ENCODE data around the gene ASTN1. TPM values are rescaled to one million over a fixed set of nuclear protein-coding genes. Genes with fewer than 3 reads are reported as not detected.

Gene ASTN1
- total and polyA plus RNA-seq, 9 of the 15 experiments (the other 6 are each of a cell fraction or from before 2014, with no cell fraction given) = 0.05 to 0.22 (median 0.18) TPM

- TF ChIP-seq RUNX1 (IDR thresholded peaks at IDR 0.05; ENCODE audit: low read depth) (no peak), MAZ (CRISPR knock-in tag; conservative IDR thresholded peaks at IDR 0.05 in 1 of 2, IDR thresholded peaks at IDR 0.05 in 1 of 2) (0 out of 4 replicates have a peak, but pooled peaks of 1 of the 2 experiments have one; percentile 35), NFRKB (IDR thresholded peaks at IDR 0.05; ENCODE audit: low read depth) (no peak), ARID2 (IDR thresholded peaks at IDR 0.05) (no peak), SMC3 (conservative IDR thresholded peaks at IDR 0.05; ENCODE audit: insufficient read depth, low read depth, low read length) (peak; percentile 93), PHB (CRISPR knock-in tag; IDR thresholded peaks at IDR 0.05) (no peak), CREB3 (tag; conservative IDR thresholded peaks at IDR 0.05; ENCODE audit: low read depth) (no peak), ZNF699 (CRISPR knock-in tag; IDR thresholded peaks at IDR 0.05; ENCODE audit: insufficient replicate concordance) (no peak), CTCF (IDR thresholded peaks at IDR 0.05 in 2 of 3, conservative IDR thresholded peaks at IDR 0.05 in 1 of 3; ENCODE audit: insufficient read depth in 2 of 3, low read depth in 1 of 3, low read length in 3 of 3) (peak; percentile 97 to 99 (median 97)), CTBP1 (IDR thresholded peaks at IDR 0.05; ENCODE audit: borderline replicate concordance) (peak; percentile 45; the same call in 1 of the 2 replicates), MXD1 (CRISPR knock-in tag; IDR thresholded peaks at IDR 0.05; ENCODE audit: borderline replicate concordance, poor library complexity, severe bottlenecking) (no peak), JUND (IDR thresholded peaks at IDR 0.05; ENCODE audit: borderline replicate concordance, low read depth, low read length) (peak; percentile 30; the same call in 1 of the 2 replicates), JUND (tag; IDR thresholded peaks at IDR 0.05; ENCODE audit: borderline replicate concordance, low read depth, low read length) (no peak), OTX1 (CRISPR knock-in tag; IDR thresholded peaks at IDR 0.05) (no peak)
- TF ChIP-seq, protein P1, sequence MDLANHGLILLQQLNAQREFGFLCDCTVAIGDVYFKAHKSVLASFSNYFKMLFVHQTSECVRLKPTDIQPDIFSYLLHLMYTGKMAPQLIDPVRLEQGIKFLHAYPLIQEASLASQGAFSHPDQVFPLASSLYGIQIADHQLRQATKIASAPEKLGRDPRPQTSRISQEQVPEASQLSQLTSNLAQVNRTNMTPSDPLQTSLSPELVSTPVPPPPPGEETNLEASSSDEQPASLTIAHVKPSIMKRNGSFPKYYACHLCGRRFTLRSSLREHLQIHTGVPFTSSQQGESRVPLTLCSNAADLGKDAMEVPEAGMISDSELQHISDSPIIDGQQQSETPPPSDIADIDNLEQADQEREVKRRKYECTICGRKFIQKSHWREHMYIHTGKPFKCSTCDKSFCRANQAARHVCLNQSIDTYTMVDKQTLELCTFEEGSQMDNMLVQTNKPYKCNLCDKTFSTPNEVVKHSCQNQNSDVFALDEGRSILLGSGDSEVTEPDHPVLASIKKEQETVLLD (IDR thresholded peaks at IDR 0.05) = no peak
- TF ChIP-seq, protein P2, sequence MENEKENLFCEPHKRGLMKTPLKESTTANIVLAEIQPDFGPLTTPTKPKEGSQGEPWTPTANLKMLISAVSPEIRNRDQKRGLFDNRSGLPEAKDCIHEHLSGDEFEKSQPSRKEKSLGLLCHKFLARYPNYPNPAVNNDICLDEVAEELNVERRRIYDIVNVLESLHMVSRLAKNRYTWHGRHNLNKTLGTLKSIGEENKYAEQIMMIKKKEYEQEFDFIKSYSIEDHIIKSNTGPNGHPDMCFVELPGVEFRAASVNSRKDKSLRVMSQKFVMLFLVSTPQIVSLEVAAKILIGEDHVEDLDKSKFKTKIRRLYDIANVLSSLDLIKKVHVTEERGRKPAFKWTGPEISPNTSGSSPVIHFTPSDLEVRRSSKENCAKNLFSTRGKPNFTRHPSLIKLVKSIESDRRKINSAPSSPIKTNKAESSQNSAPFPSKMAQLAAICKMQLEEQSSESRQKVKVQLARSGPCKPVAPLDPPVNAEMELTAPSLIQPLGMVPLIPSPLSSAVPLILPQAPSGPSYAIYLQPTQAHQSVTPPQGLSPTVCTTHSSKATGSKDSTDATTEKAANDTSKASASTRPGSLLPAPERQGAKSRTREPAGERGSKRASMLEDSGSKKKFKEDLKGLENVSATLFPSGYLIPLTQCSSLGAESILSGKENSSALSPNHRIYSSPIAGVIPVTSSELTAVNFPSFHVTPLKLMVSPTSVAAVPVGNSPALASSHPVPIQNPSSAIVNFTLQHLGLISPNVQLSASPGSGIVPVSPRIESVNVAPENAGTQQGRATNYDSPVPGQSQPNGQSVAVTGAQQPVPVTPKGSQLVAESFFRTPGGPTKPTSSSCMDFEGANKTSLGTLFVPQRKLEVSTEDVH (IDR thresholded peaks at IDR 0.05; ENCODE audit: low read depth, partially characterized antibody) = no peak
Observed at GRCh38 chr1:176949033-176949662, 215.4 kb downstream of the ASTN1 start (continued).

All from K562 (cell line).